ENCODE measurements around the gene SPINDOC. TPM values are rescaled to one million over a fixed set of nuclear protein-coding genes. Genes with fewer than 3 reads are reported as not detected.

Gene SPINDOC
- total RNA-seq, 1 experiment from 2014 or later = 121 TPM

DNA sequence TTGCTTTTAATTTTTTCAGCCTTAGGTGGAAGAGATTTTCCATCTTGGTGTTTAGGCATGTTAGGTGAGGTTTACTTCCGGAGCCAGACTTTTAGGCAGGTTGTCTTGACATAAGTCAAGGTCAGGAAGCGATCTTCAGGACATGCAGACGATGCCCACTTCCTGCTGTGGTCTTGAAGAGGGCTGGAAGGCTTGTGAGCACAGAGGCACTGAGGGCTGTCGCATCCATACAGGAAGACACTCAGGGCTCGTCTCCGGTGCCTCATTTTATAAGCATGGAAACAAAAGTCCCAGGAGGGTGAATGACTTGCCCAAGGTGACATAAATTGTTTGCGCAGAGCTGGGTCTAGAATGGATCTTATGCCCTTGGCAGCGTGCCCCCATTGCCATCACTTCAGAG is 56.4 kb downstream of the SPINDOC start:
- Mint-ChIP-seq H3K36me3 (ENCODE audit: insufficient read depth in 1 of 3, low read depth in 3 of 3) (peaks cover 0 to 3% (median 0%) of the 10 kb centered on the region in 3 experiments; a peak in 2 of 7 replicates), H3K9me3 (no peaks in the 10 kb centered on the region), H3K27ac (peak overlapping the region; percentile 70 to 79 (median 78); a peak in 4 of 7 replicates), H3K27me3 (ENCODE audit: low read depth) (no peaks in the 10 kb centered on the region), H3K4me3 (no peak overlapping the region), H3K4me1 (peaks cover 60 to 63% of the 10 kb centered on the region in 2 experiments)
- Histone ChIP-seq H3K79me2 (ENCODE audit: insufficient read depth, low read length) (peaks cover 16% of the 10 kb centered on the region; the same call in 1 of the 2 replicates), H3K4me2 (ENCODE audit: insufficient read depth, insufficient read length, low read length) (no peak overlapping the region), H4K8ac (replicated peaks; ENCODE audit: insufficient read length, low read depth, low read length) (no peak overlapping the region), H2BK15ac (ENCODE audit: low read depth, low read length) (no peak overlapping the region), H3K9ac (ENCODE audit: extremely low read depth, insufficient read length, low read length) (no peak overlapping the region), H3K56ac (ENCODE audit: insufficient read length, low read depth, low read length) (no peak overlapping the region), H3K18ac (ENCODE audit: insufficient read length, low read depth, low read length) (no peak overlapping the region), H2BK12ac (ENCODE audit: insufficient read length, low read depth, low read length) (no peak overlapping the region), H3K4me1 (ENCODE audit: insufficient read depth, low read length) (peaks cover 12% of the 10 kb centered on the region; the same call in 1 of the 2 replicates), H4K5ac (ENCODE audit: insufficient read length, low read depth, low read length) (no peak overlapping the region), H2BK5ac (ENCODE audit: insufficient read length, low read length) (no peak overlapping the region), H3K27ac (ENCODE audit: insufficient read length, low read depth, low read length) (no peak overlapping the region), H3K4ac (ENCODE audit: low read depth, low read length) (no peak overlapping the region), H3K27me3 (ENCODE audit: insufficient read depth, low read length) (no peaks in the 10 kb centered on the region), H2AFZ (ENCODE audit: low read length) (no peak overlapping the region), H2AK5ac (ENCODE audit: insufficient read length, low read length) (no peak overlapping the region), H3K23me2 (ENCODE audit: insufficient read length, low read depth, low read length, poor library complexity, severe bottlenecking) (no peaks in the 10 kb centered on the region), H2BK20ac (ENCODE audit: low read depth, low read length, poor library complexity, severe bottlenecking) (no peak overlapping the region), H3K23ac (ENCODE audit: insufficient read length, low read depth, low read length) (no peak overlapping the region), H3K14ac (ENCODE audit: insufficient read depth, low read length) (no peak overlapping the region), H3K9me3 (ENCODE audit: control insufficient read depth, low read depth, low read length) (no peaks in the 10 kb centered on the region), H4K20me1 (ENCODE audit: control insufficient read depth, insufficient read depth, insufficient read length) (no peaks in the 10 kb centered on the region), H3T11ph (ENCODE audit: low read length) (no peak overlapping the region), H2BK120ac (ENCODE audit: low read depth, low read length, poor library complexity, severe bottlenecking) (no peak overlapping the region), H4K91ac (ENCODE audit: insufficient read length, low read depth, low read length) (no peak overlapping the region), H3K79me1 (ENCODE audit: insufficient read depth, low read depth, low read length, poor library complexity, severe bottlenecking) (peaks cover 13% of the 10 kb centered on the region)
- DNase-seq = no peak
- whole genome bisulfite sequencing (ENCODE audit: extremely low coverage, insufficient read length, low lambda C conversion rate) = no CpG with 5 or more reads among the region's 8 CpGs
- TF ChIP-seq, protein P1, sequence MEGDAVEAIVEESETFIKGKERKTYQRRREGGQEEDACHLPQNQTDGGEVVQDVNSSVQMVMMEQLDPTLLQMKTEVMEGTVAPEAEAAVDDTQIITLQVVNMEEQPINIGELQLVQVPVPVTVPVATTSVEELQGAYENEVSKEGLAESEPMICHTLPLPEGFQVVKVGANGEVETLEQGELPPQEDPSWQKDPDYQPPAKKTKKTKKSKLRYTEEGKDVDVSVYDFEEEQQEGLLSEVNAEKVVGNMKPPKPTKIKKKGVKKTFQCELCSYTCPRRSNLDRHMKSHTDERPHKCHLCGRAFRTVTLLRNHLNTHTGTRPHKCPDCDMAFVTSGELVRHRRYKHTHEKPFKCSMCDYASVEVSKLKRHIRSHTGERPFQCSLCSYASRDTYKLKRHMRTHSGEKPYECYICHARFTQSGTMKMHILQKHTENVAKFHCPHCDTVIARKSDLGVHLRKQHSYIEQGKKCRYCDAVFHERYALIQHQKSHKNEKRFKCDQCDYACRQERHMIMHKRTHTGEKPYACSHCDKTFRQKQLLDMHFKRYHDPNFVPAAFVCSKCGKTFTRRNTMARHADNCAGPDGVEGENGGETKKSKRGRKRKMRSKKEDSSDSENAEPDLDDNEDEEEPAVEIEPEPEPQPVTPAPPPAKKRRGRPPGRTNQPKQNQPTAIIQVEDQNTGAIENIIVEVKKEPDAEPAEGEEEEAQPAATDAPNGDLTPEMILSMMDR (conservative IDR thresholded peaks at IDR 0.05) = no peak

Data from H9 (cell line).